Trophoblast cell (in vitro differentiated cells and primary cell): Measurements from ENCODE around the gene SLC35A3.

Experiments
- DNase-seq, 2 donors: peaks; one replicate each; pipeline ENCODE4 v3.0.0-alpha.2; 2016
- H2AFZ ChIP-seq: 2 replicates; pipeline ENCODE4 v1.6.1; 2013; ENCODE audit warnings: low read length, moderate library complexity, mild to moderate bottlenecking; ENCODE audit not compliant: insufficient read depth, poor library complexity
- H2AK5ac ChIP-seq: 2 replicates; pipeline ENCODE4 v1.6.1; 2013; ENCODE audit warnings: mild to moderate bottlenecking, low read length
- H2BK120ac ChIP-seq: 2 replicates; pipeline ENCODE4 v1.6.1; 2013; ENCODE audit warnings: low read length, mild to moderate bottlenecking, moderate library complexity; ENCODE audit not compliant: insufficient read depth, poor library complexity
- H2BK12ac ChIP-seq: 2 replicates; pipeline ENCODE4 v1.6.1; 2013; ENCODE audit warnings: mild to moderate bottlenecking, low read length, moderate library complexity
- H2BK5ac ChIP-seq: 2 replicates; pipeline ENCODE4 v1.6.1; 2013; ENCODE audit warnings: low read length, low read depth, moderate library complexity, mild to moderate bottlenecking; ENCODE audit not compliant: poor library complexity
- H3K14ac ChIP-seq: 2 replicates; pipeline ENCODE4 v1.6.1; 2013; ENCODE audit warnings: mild to moderate bottlenecking, low read length
- H3K18ac ChIP-seq: 2 replicates; pipeline ENCODE4 v1.6.1; 2013; ENCODE audit warnings: mild to moderate bottlenecking, low read length
- H3K23ac ChIP-seq: 2 replicates; pipeline ENCODE4 v1.6.1; 2013; ENCODE audit warnings: low read length
- H3K27ac ChIP-seq: 2 replicates; pipeline ENCODE4 v1.5.1; 2013; ENCODE audit warnings: low read depth, mild to moderate bottlenecking, inconsistent platforms, low read length, moderate library complexity
- H3K27me3 ChIP-seq: 2 replicates; pipeline ENCODE4 v1.6.1; 2013; ENCODE audit warnings: inconsistent platforms, mild to moderate bottlenecking, low read length, moderate library complexity; ENCODE audit not compliant: insufficient read depth
- H3K36me3 ChIP-seq, 2 experiments: 1 replicate in 1 of 2; 2 replicates in 1 of 2; pipeline ENCODE4 v1.6.1; 2013; ENCODE audit warnings: low read length in 2 of 2, mild to moderate bottlenecking in 2 of 2, moderate library complexity in 1 of 2; ENCODE audit not compliant: insufficient read depth in 2 of 2, control insufficient read depth in 1 of 2
- H3K4ac ChIP-seq: 2 replicates; pipeline ENCODE4 v1.6.1; 2013; ENCODE audit warnings: low read depth, mild to moderate bottlenecking, low read length, moderate library complexity
- H3K4me1 ChIP-seq, 2 experiments: 1 replicate in 1 of 2; 2 replicates in 1 of 2; pipeline ENCODE4 v1.6.1; 2013; ENCODE audit warnings: low read length in 2 of 2, mild to moderate bottlenecking in 2 of 2, moderate library complexity in 1 of 2; ENCODE audit not compliant: insufficient read depth in 2 of 2, control insufficient read depth in 1 of 2
- H3K4me2 ChIP-seq: 2 replicates; pipeline ENCODE4 v1.6.1; 2013; ENCODE audit warnings: inconsistent platforms, mild to moderate bottlenecking, low read length, moderate library complexity
- H3K4me3 ChIP-seq: 2 replicates; pipeline ENCODE4 v1.5.1; 2013; ENCODE audit warnings: mild to moderate bottlenecking, low read depth, low read length, inconsistent platforms
- H3K79me1 ChIP-seq: one replicate; pipeline ENCODE4 v1.6.1; 2013; ENCODE audit warnings: low read length
- H3K79me2 ChIP-seq: 2 replicates; pipeline ENCODE4 v1.6.1; 2013; ENCODE audit warnings: low read length, mild to moderate bottlenecking; ENCODE audit not compliant: control insufficient read depth, insufficient read depth, poor library complexity
- H3K9ac ChIP-seq: 2 replicates; pipeline ENCODE4 v1.6.1; 2013; ENCODE audit warnings: mild to moderate bottlenecking, low read length
- H3K9me3 ChIP-seq: 2 replicates; pipeline ENCODE4 v1.6.1; 2013; ENCODE audit warnings: low read depth, mild to moderate bottlenecking, control low read depth, inconsistent platforms, low read length; ENCODE audit not compliant: insufficient read depth
- H4K12ac ChIP-seq: 2 replicates; pipeline ENCODE4 v1.6.1; 2013; ENCODE audit warnings: low read depth, mild to moderate bottlenecking, low read length, moderate library complexity
- H4K8ac ChIP-seq: 2 replicates; pipeline ENCODE4 v1.6.1; 2013; ENCODE audit warnings: low read depth, mild to moderate bottlenecking, low read length, moderate library complexity
- H4K91ac ChIP-seq: one replicate; pipeline ENCODE4 v1.6.1; 2013; ENCODE audit warnings: low read depth, mild to moderate bottlenecking, low read length, moderate library complexity
- WGBS: extraction: QIAGEN DNeasy Blood & Tissue Kit; methylation state at CpG from one replicate; pipeline ENCODE4 v1.1.7; 2013; ENCODE audit warnings: missing lambda C conversion rate; ENCODE audit not compliant: insufficient read length, insufficient coverage; ENCODE audit errors: extremely low coverage; 5-methylcytosine and 5-hydroxymethylcytosine counted together

The SLC35A3 gene

GRCh38 chr1:99988210-99988765 is 18.5 kb downstream of the SLC35A3 start:
- no peak overlapping the region for H2BK5ac ChIP-seq
- H3K4me2 ChIP-seq = no peak overlapping the region
- H4K91ac ChIP-seq = no peak overlapping the region
- H3K79me1 ChIP-seq = peaks cover 2% of the 10 kb centered on the region
- H3K36me3 ChIP-seq = peaks cover 1 to 3% of the 10 kb centered on the region in 2 experiments
- peaks cover 2% of the 10 kb centered on the region in 2 experiments for H3K4me1 ChIP-seq
- H4K8ac ChIP-seq = no peak overlapping the region
- H3K4ac ChIP-seq = no peak overlapping the region
- no peak for DNase-seq
- no peak overlapping the region for H4K12ac ChIP-seq
- no peak overlapping the region for H2AK5ac ChIP-seq
- no peak overlapping the region for H3K14ac ChIP-seq
- no peak overlapping the region for H3K4me3 ChIP-seq
- WGBS = 83% methylated on average over 1 of the region's 1 CpG
- no peak overlapping the region for H3K18ac ChIP-seq
- no peaks in the 10 kb centered on the region for H3K79me2 ChIP-seq
- no peak overlapping the region for H3K23ac ChIP-seq
- no peak overlapping the region for H2BK12ac ChIP-seq
- H3K27me3 ChIP-seq = no peaks in the 10 kb centered on the region
- H2BK120ac ChIP-seq = no peak overlapping the region
- no peak overlapping the region for H3K9ac ChIP-seq
- no peaks in the 10 kb centered on the region for H3K9me3 ChIP-seq
- H2AFZ ChIP-seq = no peak overlapping the region
- H3K27ac ChIP-seq = no peak overlapping the region

GRCh38 chr1:99992044-99992722 is 22.4 kb downstream of the SLC35A3 start:
- no peak overlapping the region for H4K91ac ChIP-seq
- H3K4me2 ChIP-seq = no peak overlapping the region
- H3K4me3 ChIP-seq = no peak overlapping the region
- no peaks in the 10 kb centered on the region for H3K27me3 ChIP-seq
- H3K27ac ChIP-seq = no peak overlapping the region
- H2AFZ ChIP-seq = no peak overlapping the region
- H3K79me2 ChIP-seq = no peaks in the 10 kb centered on the region
- H3K4ac ChIP-seq = no peak overlapping the region
- no peak overlapping the region for H2BK120ac ChIP-seq
- H3K36me3 ChIP-seq = peaks cover 1 to 3% of the 10 kb centered on the region in 2 experiments
- peaks cover 2% of the 10 kb centered on the region in 2 experiments for H3K4me1 ChIP-seq
- H3K23ac ChIP-seq = no peak overlapping the region
- H4K8ac ChIP-seq = no peak overlapping the region
- H2BK12ac ChIP-seq = no peak overlapping the region
- no peak overlapping the region for H3K14ac ChIP-seq
- H4K12ac ChIP-seq = no peak overlapping the region
- H3K18ac ChIP-seq = no peak overlapping the region
- H2BK5ac ChIP-seq = no peak overlapping the region
- H2AK5ac ChIP-seq = no peak overlapping the region
- H3K79me1 ChIP-seq = peaks cover 2% of the 10 kb centered on the region
- H3K9ac ChIP-seq = no peak overlapping the region
- DNase-seq = peak in 1 of 2 donors; percentile 64
- no peaks in the 10 kb centered on the region for H3K9me3 ChIP-seq

GRCh38 chr1:99992760-99993467 is 23.1 kb downstream of the SLC35A3 start:
- H3K4me2 ChIP-seq = no peak overlapping the region
- WGBS = no CpG with 5 or more reads among the region's 3 CpGs
- no peak overlapping the region for H3K23ac ChIP-seq
- no peak overlapping the region for H4K8ac ChIP-seq
- no peak overlapping the region for H3K4me3 ChIP-seq
- no peak overlapping the region for H2BK120ac ChIP-seq
- no peak overlapping the region for H3K4ac ChIP-seq
- H3K4me1 ChIP-seq = peaks cover 2% of the 10 kb centered on the region in 2 experiments
- H3K79me2 ChIP-seq = no peaks in the 10 kb centered on the region
- no peak overlapping the region for H4K91ac ChIP-seq
- H3K27me3 ChIP-seq = no peaks in the 10 kb centered on the region
- peaks cover 1 to 3% of the 10 kb centered on the region in 2 experiments for H3K36me3 ChIP-seq
- H2AK5ac ChIP-seq = no peak overlapping the region
- no peak overlapping the region for H2BK12ac ChIP-seq
- H4K12ac ChIP-seq = no peak overlapping the region
- no peak overlapping the region for H3K9ac ChIP-seq
- H3K14ac ChIP-seq = no peak overlapping the region
- H3K18ac ChIP-seq = no peak overlapping the region
- DNase-seq = peak in 1 of 2 donors; percentile 36
- no peak overlapping the region for H2AFZ ChIP-seq
- H2BK5ac ChIP-seq = peak overlapping the region; percentile 86
- H3K9me3 ChIP-seq = no peaks in the 10 kb centered on the region
- H3K79me1 ChIP-seq = peaks cover 2% of the 10 kb centered on the region
- peak overlapping the region; percentile 57 for H3K27ac ChIP-seq

- Histone ChIP-seq H3K36me3 (peaks cover 1 to 3% of the 10 kb centered on the region in 2 experiments), H4K91ac (no peak overlapping the region), H2BK5ac (no peak overlapping the region), H3K14ac (no peak overlapping the region), H3K4me2 (no peak overlapping the region), H3K27me3 (no peaks in the 10 kb centered on the region), H4K12ac (no peak overlapping the region), H3K27ac (peak overlapping the region; percentile 34), H3K9me3 (no peaks in the 10 kb centered on the region), H3K9ac (no peak overlapping the region), H2AK5ac (no peak overlapping the region), H3K79me2 (no peaks in the 10 kb centered on the region), H2BK12ac (no peak overlapping the region), H2BK120ac (no peak overlapping the region), H3K4ac (no peak overlapping the region), H3K4me1 (peaks cover 2% of the 10 kb centered on the region in 2 experiments), H3K79me1 (peaks cover 2% of the 10 kb centered on the region), H3K4me3 (no peak overlapping the region), H2AFZ (no peak overlapping the region), H3K23ac (no peak overlapping the region), H4K8ac (no peak overlapping the region), H3K18ac (no peak overlapping the region)
- no CpG with 5 or more reads among the region's 5 CpGs for WGBS
- DNase-seq = no peak
Measured at GRCh38 chr1:99993468-99993845, 23.7 kb downstream of the SLC35A3 start.
